ENCODE results near the gene ZCCHC14.

The ZCCHC14 gene

GRCh38 chr16:87457061-87457611, 35.7 kb downstream of the ZCCHC14 start:
- no peak for DNase-seq (ENCODE audit: low spot score)

DNA sequence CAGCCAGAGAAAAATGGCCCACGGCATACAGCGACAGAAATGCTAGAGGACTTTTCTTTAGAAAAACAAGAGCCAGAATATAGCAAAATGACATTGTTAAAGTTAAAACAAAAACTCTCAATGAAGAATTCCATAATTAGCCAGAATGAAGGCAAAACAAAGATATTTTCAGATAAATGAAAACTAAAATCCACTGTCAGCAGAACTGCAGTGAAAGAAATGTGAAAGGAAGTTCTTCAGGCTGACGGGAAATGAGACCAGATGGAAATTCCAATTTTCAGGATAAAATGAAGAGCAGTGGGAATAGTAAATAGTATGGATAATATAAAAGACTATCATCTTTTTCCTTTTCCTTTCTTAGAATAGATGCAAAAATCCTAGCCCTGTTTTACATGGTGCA, 38.4 kb downstream of the ZCCHC14 start:
- DNase-seq (ENCODE audit: low spot score) = no peak

GRCh38 chr16:87453326-87453725, 39.5 kb downstream of the ZCCHC14 start:
- no peak for DNase-seq (ENCODE audit: low spot score)

- no peak for DNase-seq (ENCODE audit: low spot score)
These were observed 41.1 kb downstream of the ZCCHC14 start for GRCh38 chr16:87451563-87452210.

DNA sequence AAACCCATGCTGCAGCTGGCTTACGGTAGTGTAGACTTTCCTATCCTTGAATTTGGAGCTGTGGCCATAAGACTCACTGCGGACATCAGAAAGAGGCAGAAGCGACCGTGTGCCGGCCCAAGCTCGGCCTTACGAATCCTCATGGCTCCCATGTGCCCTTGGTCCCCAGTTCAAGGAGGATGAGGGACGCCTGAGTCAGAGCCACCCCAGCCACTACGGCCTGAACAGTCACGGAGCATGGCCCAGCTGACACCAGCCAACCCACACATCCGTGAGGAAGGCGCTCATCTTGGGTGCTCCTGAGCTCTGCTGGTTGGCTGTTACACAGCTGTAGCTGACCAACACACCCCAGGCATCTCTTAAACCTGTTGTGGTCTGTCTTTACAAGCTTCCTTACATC, 44.0 kb downstream of the ZCCHC14 start:
- no peak for DNase-seq (ENCODE audit: low spot score)

DNA sequence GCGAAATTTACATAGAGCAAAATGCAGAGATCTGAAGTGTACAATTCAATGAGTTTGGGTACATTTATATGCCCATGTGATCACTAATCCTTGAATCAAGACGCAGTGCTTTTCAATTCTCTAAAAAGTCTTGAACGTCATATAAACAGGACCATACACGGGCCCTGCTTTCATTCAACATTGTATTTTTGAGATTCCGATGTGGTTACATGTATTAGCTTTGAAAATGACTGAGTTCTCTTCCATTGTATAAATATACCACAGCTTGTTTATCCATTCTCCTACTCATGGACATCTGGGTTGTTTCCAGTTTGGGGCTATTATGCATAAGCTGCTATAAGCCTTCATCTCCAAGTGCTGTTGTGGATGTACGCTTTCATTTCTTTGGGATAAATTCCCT, 45.5 kb downstream of the ZCCHC14 start:
- DNase-seq (ENCODE audit: low spot score) = no peak

DNA sequence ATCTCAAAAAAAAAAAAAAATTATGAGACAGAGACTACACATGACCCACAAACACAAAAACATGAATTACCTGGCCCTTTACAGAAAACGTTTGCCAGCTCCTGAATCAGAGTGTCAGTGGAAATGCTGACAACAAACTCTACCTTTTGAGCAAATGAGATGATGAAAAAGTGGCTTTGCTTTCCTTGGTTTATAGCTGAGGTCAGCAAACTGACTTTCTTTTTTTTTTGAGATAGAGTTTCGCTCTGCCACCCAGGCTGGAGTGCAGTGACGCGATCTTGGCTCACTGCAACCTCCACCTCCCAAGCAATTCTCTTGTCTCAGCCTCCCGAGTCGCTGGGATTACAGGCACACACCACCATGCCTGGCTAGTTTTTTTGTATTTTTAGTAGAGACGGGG, 46.3 kb downstream of the ZCCHC14 start:
- no peak for DNase-seq (ENCODE audit: low spot score)

DNA sequence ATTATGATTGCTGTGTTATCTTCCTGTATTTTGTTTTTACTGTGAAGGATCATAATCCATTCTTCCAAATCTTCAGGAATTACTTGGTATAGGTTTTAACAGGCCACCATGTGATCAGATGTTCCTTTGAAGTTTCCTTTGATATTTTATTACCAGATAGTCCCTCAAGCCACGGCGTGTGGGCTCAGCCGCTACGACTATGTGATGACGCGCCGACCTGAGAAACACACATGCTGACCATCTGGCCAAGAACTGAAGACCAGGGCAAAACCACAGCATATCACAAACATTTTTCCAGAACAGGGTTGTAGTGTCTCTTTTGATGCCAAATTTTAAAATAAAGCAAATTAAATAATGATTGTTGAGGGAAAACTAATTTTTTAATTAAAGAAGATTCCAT, 47.3 kb downstream of the ZCCHC14 start:
- DNase-seq (ENCODE audit: low spot score) = no peak

DNA sequence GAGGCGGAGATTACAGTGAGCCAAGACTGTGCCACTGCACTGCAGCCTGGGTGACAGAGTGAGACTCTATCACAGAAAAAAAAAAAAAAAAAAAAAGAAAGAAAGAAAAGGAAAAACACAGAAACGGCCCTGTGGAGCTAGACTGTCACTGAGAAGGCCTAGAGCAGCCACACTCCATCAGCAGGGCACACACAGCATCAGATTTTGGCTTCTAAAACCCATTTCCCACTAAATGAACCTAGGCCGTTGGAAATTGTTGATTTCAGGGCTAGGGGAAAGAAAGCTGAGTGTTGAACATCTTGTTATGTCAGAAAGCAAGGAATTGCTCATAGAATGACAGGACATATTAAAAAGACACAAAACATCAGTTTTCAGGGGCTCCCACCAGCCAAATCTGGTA, 48.9 kb downstream of the ZCCHC14 start:
- DNase-seq (ENCODE audit: low spot score) = no peak

GRCh38 chr16:87443016-87443415, 49.8 kb downstream of the ZCCHC14 start:
- no peak for DNase-seq (ENCODE audit: low spot score)

GRCh38 chr16:87442581-87442966, 50.2 kb downstream of the ZCCHC14 start:
- DNase-seq (ENCODE audit: low spot score) = no peak

- DNase-seq (ENCODE audit: low spot score) = no peak
These were observed 50.8 kb downstream of the ZCCHC14 start for GRCh38 chr16:87441886-87442580.

GRCh38 chr16:87439926-87440325, 52.9 kb downstream of the ZCCHC14 start:
- no peak for DNase-seq (ENCODE audit: low spot score)

- no peak for DNase-seq (ENCODE audit: low spot score)
These were observed 54.2 kb downstream of the ZCCHC14 start for GRCh38 chr16:87438611-87438985.

- DNase-seq (ENCODE audit: low spot score) = no peak
These were observed 54.8 kb downstream of the ZCCHC14 start for GRCh38 chr16:87437911-87438610.

GRCh38 chr16:87437327-87437726, 55.5 kb downstream of the ZCCHC14 start:
- no peak for DNase-seq (ENCODE audit: low spot score)

DNA sequence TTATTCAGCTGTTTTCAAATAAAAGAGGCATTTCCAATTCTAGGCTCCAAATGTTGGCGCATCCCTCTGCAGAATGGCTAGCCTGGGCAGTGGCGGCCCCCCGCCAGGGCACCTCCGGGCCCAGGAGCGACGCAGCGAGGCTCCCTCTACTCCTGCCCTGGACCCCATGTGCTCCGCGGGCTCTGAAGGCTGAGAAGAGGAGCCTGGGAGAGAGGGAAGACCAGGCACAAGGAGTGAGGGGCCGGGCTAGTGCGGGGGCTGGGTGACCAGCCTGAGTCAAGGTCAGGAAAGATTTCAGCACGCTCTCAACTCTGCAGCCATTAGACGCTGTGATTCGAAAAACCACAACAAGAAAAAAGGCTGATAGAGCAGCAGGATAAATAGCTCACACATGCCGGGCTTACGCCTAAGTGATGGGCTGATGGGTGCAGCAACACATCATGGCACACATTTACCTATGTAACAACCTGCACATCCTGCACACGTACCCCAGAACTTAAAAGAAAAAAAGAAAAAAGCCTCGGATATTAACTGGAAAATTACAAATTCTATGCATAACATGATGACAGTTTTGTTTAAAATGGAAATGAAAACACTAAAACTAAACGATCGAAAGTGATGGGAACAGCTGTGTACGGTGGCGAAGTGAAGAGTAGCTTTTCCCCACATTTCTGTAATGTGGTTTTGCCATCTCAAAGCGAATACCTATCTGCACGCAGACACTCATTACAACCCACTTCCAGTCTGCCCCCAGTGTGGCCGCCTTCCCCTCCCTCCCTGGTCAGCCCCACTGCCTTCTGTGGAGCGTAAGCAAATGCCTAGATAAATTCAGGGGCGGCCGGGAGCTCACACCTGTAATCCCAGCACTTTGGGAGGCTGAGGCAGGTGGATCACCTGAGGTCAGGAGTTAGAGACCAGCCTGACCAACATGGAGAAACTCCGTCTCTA, 56.3 kb downstream of the ZCCHC14 start:
- no peak for DNase-seq (ENCODE audit: low spot score)

DNA sequence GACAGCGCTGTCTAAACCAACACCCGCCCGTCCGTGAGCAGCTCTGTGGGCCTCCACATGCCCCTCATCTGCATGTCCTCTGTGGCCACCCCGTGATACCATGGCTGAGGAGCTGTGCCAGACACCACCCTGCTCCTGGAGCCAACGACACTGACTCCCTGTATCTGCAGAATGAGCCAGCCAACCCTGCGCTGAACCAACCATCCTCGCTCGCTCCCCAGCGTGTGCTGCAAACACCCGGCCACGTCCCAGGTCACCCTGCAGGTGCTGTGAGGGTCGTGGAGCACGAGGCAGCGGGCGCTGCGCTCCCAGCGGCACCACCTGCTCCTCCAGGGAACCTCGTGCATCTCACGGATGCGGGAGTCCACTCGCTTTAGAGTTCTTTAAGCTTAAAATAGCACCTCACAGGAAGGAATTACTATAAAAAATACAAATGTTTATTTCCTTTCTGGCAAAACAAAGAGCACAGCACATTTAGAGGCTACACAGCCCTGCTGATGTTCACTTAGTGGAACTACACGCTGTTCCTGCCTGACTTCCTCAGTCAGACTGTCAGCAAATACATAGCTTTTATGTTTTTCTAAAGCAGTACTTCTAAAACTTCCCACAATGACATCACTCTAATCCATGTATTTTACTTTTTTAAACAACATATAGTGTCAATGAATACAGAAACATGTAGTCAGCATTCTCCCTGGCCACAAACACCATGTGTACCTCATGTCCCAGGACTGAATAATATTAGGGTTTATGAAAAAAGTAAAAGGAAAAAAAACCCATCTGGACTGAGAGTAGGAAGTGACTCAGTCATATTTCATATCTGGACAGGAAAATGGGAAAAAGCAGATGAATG, 57.2 kb downstream of the ZCCHC14 start:
- DNase-seq (ENCODE audit: low spot score) = no peak

DNA sequence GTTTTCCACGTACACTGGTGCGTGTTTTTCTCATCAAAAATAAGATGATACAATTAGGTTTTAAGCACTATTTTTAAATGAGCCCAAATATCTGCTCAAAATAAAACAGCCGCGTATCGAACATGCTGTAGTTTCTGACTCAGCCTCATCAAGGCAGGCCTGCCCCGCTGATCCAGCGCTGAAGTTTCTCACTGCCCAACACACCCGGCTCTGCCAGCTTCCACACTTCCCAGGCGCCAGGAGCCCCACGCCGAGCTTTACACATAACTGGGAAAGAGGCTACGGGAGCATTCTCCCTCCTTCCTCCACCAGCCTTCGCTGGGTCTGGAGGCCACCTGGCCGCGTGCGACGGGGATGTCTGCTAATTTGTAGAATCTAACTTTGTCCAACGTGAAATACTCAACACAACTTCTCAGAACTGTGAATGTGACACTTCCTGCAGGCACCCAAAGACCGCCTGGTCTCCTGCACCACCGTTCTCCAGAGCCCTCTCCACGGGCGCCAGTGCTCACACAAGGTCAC, 58.6 kb downstream of the ZCCHC14 start:
- DNase-seq (ENCODE audit: low spot score) = no peak

GRCh38 chr16:87432330-87432915, 60.4 kb downstream of the ZCCHC14 start:
- no peak for DNase-seq (ENCODE audit: low spot score)

Measured in HuH-7 (cell line).